IMR-90 (cell line): ENCODE data around the gene CLMP. TPM values are rescaled to one million over a fixed set of nuclear protein-coding genes. Genes with fewer than 3 reads are reported as not detected.

ENCODE experiments used
- ATAC-seq: fragments of 200-7000 bp; cut with Tn5 transposase; 2 replicates; pipeline ENCODE4 v1.9.1; 2020; ENCODE audit warnings: low read depth, mild to moderate bottlenecking, moderate library complexity
- BruUV-seq: library from RNA; stranded (reverse); fragments of 400-500 nt; replicated peaks from 2 replicates; lab custom pipeline; 2021; lab: Mats Ljungman, UMichigan
- CTCF ChIA-PET: fragments of 300-600 bp; formaldehyde crosslinking; extraction: SDS; loops from one replicate; lab custom pipeline; 2021; ENCODE audit warnings: antibody characterized with exemption; lab: Yijun Ruan, JAX
- POLR2A ChIA-PET: fragments of 300-600 bp; sonication (Branson Sonifier 250); formaldehyde crosslinking; loops from one replicate; lab custom pipeline; 2022; ENCODE audit warnings: antibody characterized with exemption; ENCODE audit not compliant: unreplicated experiment; lab: Charles Lee
- DNase-seq: peaks from one replicate; pipeline ENCODE4 v3.0.0; 2013
- H2AFZ ChIP-seq: replicated peaks from 2 replicates; pipeline ENCODE3; 2013; ENCODE audit warnings: low read length, mild to moderate bottlenecking; ENCODE audit not compliant: poor library complexity
- H2AK5ac ChIP-seq: 2 replicates; pipeline ENCODE4 v1.6.1; 2013; ENCODE audit warnings: low read depth, low read length, inconsistent platforms
- H2AK9ac ChIP-seq: replicated peaks from 2 replicates; pipeline ENCODE3; 2013; ENCODE audit warnings: mild to moderate bottlenecking, low read depth, low read length, moderate library complexity; ENCODE audit not compliant: poor library complexity
- H2BK120ac ChIP-seq: 2 replicates; pipeline ENCODE4 v1.6.1; 2013; ENCODE audit warnings: low read depth, low read length, inconsistent platforms
- H2BK15ac ChIP-seq: 3 replicates; pipeline ENCODE4 v1.6.1; 2013; ENCODE audit warnings: low read depth, low read length, inconsistent platforms
- H2BK20ac ChIP-seq: 2 replicates; pipeline ENCODE4 v1.6.1; 2013; ENCODE audit warnings: low read depth, mild to moderate bottlenecking, inconsistent platforms, low read length, moderate library complexity
- H2BK5ac ChIP-seq: 2 replicates; pipeline ENCODE4 v1.6.1; 2013; ENCODE audit warnings: mild to moderate bottlenecking, low read depth, low read length, inconsistent platforms; ENCODE audit not compliant: poor library complexity, severe bottlenecking
- H3K14ac ChIP-seq: replicated peaks from 2 replicates; pipeline ENCODE4 v1.6.1; 2013; ENCODE audit warnings: low read depth, low read length, inconsistent platforms
- H3K18ac ChIP-seq: 2 replicates; pipeline ENCODE4 v1.6.1; 2013; ENCODE audit warnings: low read depth, low read length, control low read depth
- H3K23ac ChIP-seq: 2 replicates; pipeline ENCODE4 v1.6.1; 2013; ENCODE audit warnings: low read depth, low read length, inconsistent platforms
- H3K27ac ChIP-seq: 2 replicates; pipeline ENCODE4 v1.5.1; 2013; ENCODE audit warnings: mild to moderate bottlenecking, control low read depth, low read length; ENCODE audit not compliant: insufficient read depth
- H3K27me3 ChIP-seq: 2 replicates; pipeline ENCODE4 v1.6.1; 2013; ENCODE audit warnings: low read length; ENCODE audit not compliant: control insufficient read depth, insufficient read depth
- H3K36me3 ChIP-seq: 2 replicates; pipeline ENCODE4 v1.6.1; 2013; ENCODE audit warnings: low read length, mixed read lengths; ENCODE audit not compliant: control insufficient read depth, insufficient read depth
- H3K4ac ChIP-seq: 2 replicates; pipeline ENCODE4 v1.6.1; 2013; ENCODE audit warnings: low read depth, low read length, inconsistent platforms
- H3K4me1 ChIP-seq: 2 replicates; pipeline ENCODE4 v1.6.1; 2013; ENCODE audit warnings: low read length, mixed read lengths; ENCODE audit not compliant: control insufficient read depth, insufficient read depth
- H3K4me2 ChIP-seq: 2 replicates; pipeline ENCODE4 v1.6.1; 2013; ENCODE audit warnings: low read depth, mild to moderate bottlenecking, control low read depth, low read length, moderate library complexity
- H3K4me3 ChIP-seq: 2 replicates; pipeline ENCODE4 v1.5.1; 2013; ENCODE audit warnings: low read depth, mild to moderate bottlenecking, control low read depth, low read length, moderate library complexity; ENCODE audit not compliant: insufficient read depth
- H3K56ac ChIP-seq: 2 replicates; pipeline ENCODE4 v1.6.1; 2013; ENCODE audit warnings: low read length, inconsistent platforms; ENCODE audit not compliant: insufficient read depth; ENCODE audit errors: extremely low read depth
- H3K79me1 ChIP-seq, 2 experiments: 2 replicates each; pipeline ENCODE4 v1.6.1; 2013; ENCODE audit warnings: low read length in 2 of 2, inconsistent platforms in 1 of 2, low read depth in 1 of 2
- H3K9ac ChIP-seq: 2 replicates; pipeline ENCODE4 v1.6.1; 2013; ENCODE audit warnings: low read depth, low read length, control low read depth
- H3K9me1 ChIP-seq: 2 replicates; pipeline ENCODE4 v1.6.1; 2013; ENCODE audit warnings: low read length, inconsistent platforms; ENCODE audit not compliant: insufficient read depth
- H3K9me3 ChIP-seq: 2 replicates; pipeline ENCODE4 v1.6.1; 2013; ENCODE audit warnings: low read length; ENCODE audit not compliant: control insufficient read depth, insufficient read depth
- H4K20me1 ChIP-seq: 2 replicates; pipeline ENCODE4 v1.6.1; 2013; ENCODE audit warnings: low read length, inconsistent platforms; ENCODE audit not compliant: insufficient read depth
- H4K5ac ChIP-seq: 2 replicates; pipeline ENCODE4 v1.6.1; 2013; ENCODE audit warnings: mild to moderate bottlenecking, low read depth, low read length, control low read depth
- H4K8ac ChIP-seq, 2 experiments: 2 replicates each; pipeline ENCODE4 v1.6.1; 2013; ENCODE audit warnings: low read depth in 2 of 2, low read length in 2 of 2, control low read depth in 1 of 2, inconsistent platforms in 1 of 2
- H4K91ac ChIP-seq: 2 replicates; pipeline ENCODE4 v1.6.1; 2013; ENCODE audit warnings: low read depth, low read length, inconsistent platforms; ENCODE audit not compliant: insufficient read depth
- CEBPB ChIP-seq: IDR thresholded peaks from 2 replicates; pipeline ENCODE4 v1.6.1; 2012; ENCODE audit warnings: low read depth, low read length, improper control_type of control experiment
- NFE2L2 ChIP-seq: fragments of 150-350 bp; IDR thresholded peaks from 2 replicates; pipeline ENCODE4 v1.6.1; 2016; ENCODE audit warnings: low read depth, mild to moderate bottlenecking, low read length
- WGBS, 2 experiments: methylation state at CpG; one replicate each; pipeline versions ENCODE4 v1.1.5 to v1.1.7; 2013; ENCODE audit warnings: missing lambda C conversion rate in 2 of 2; ENCODE audit not compliant: insufficient read length in 1 of 2; ENCODE audit errors: extremely low coverage in 2 of 2; 5-methylcytosine and 5-hydroxymethylcytosine counted together
- dilution Hi-C: fragments of 300-500 bp; cut with HindIII; formaldehyde crosslinking; loops from one replicate; pipeline ENCODE4 v1.14.3; 2018; ENCODE audit warnings: low sequenced_read_pairs; ENCODE audit not compliant: unreplicated experiment
- in situ Hi-C: fragments of 300-500 bp; cut with MboI; formaldehyde crosslinking; loops from 3 replicates; pipeline ENCODE4 v1.14.3; 2019; ENCODE audit warnings: low sequenced_read_pairs, inconsistent platforms, mixed read lengths
- intact Hi-C: fragments of 100-400 bp; cut with micrococcal nuclease; formaldehyde crosslinking; loops from 2 replicates; pipeline ENCODE4 v1.10.0; 2022
- polyA plus RNA-seq, 3 experiments: library from polyadenylated mRNA; depleted of rRNA; stranded (reverse); fragments of >200 nt; gene quantifications; 2 replicates each; pipeline ENCODE4 v1.2.3, GENCODE V29; 2012; ENCODE audit warnings: low replicate concordance in 1 of 3
- total RNA-seq: library from RNA; depleted of rRNA; stranded (reverse); fragments of >200 nt; gene quantifications from 2 replicates; pipeline ENCODE4 v1.2.3, GENCODE V29; 2012

The CLMP gene
- total and polyA plus RNA-seq, 2 of the 4 experiments (the other 2 are of a cell fraction) = 54.7 to 95.7 TPM

DNA sequence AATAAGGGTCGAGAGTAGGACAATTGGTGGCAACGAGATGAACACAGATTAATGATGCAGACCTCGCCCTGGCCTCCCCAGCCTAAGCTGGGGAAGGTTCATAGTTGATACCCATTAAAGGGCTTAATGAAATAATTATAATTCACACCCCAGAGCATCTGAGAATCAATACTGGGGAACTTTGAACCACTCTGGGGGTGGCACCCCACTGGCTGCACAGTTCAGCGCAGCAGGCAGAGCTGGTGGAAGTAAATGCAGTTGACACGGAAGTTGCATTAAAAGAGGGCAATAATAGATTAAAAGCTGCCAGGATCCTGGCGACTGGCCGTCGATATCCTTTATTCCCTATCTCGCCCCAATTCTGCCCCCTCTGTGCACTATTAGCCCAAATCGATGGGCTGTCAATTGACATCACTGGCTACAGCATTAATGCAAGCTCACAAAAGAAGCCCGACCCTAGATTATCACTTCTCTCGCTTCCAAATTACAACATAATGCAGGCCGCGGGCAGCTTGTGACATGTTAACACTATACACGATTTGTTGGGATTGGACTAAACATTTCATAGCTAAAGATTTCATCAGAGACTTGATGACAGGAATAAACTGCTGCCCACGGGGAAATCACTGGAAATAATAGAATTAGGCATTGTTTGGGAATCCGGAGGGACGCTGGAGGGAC, 147.6 kb downstream of the CLMP start:
- H2AFZ ChIP-seq = no peak overlapping the region
- H3K14ac ChIP-seq = no peak overlapping the region
- no peak overlapping the region for H4K5ac ChIP-seq
- BruUV-seq = no TSS peak
- H2AK9ac ChIP-seq = no peak overlapping the region
- H3K18ac ChIP-seq = no peak overlapping the region
- H2BK15ac ChIP-seq = no peak overlapping the region
- in situ Hi-C loops (no loop called here), intact Hi-C loops (no loop called here), dilution Hi-C loops (loop anchor here (25.0 kb wide), 1 partner anchor 185 kb away; no protein-coding TSS in a partner anchor)
- POLR2A ChIA-PET = no interaction called here
- no peak overlapping the region for H2AK5ac ChIP-seq
- H2BK20ac ChIP-seq = no peak overlapping the region
- H4K8ac ChIP-seq = no peak overlapping the region
- no peak for ATAC-seq
- H3K27me3 ChIP-seq = peaks cover 11% of the 10 kb centered on the region
- no peak overlapping the region for H3K56ac ChIP-seq
- no peak overlapping the region for H3K4me3 ChIP-seq
- no peak overlapping the region for H3K23ac ChIP-seq
- H3K9ac ChIP-seq = no peak overlapping the region
- CTCF ChIA-PET = interaction anchor here (0.6 to 1.4 kb wide), 3 partner anchors 9 to 293 kb away, joined by 3 read pairs; no protein-coding TSS in a partner anchor
- no peak overlapping the region for H3K4me2 ChIP-seq
- no peaks in the 10 kb centered on the region for H3K36me3 ChIP-seq
- H4K91ac ChIP-seq = no peak overlapping the region
- H3K27ac ChIP-seq = no peak overlapping the region
- H3K9me3 ChIP-seq = no peaks in the 10 kb centered on the region
- H4K20me1 ChIP-seq = no peaks in the 10 kb centered on the region; the same call in 1 of the 2 replicates
- H3K4me1 ChIP-seq = no peaks in the 10 kb centered on the region
- no peak overlapping the region for H2BK5ac ChIP-seq
- TF ChIP-seq NFE2L2 = no peak
- TF ChIP-seq CEBPB = no peak
- no peak overlapping the region for H3K4ac ChIP-seq
- no peaks in the 10 kb centered on the region for H3K79me1 ChIP-seq
- 0 out of 2 replicates have a peak, but pooled peaks cover 3% of the 10 kb centered on the region for H3K9me1 ChIP-seq
- no peak for DNase-seq
- 76% methylated on average over 8 of the region's 18 CpGs; no CpG with 5 or more reads in 1 of the 2 experiments for WGBS, 2 experiments
- no peak overlapping the region for H2BK120ac ChIP-seq
